Eye (tissue), 1 donor: ENCODE data around the gene DNAJC18.
"Not testable (repeated sequence)": the region's sequence is repeated elsewhere in the genome, so short reads cannot be mapped to it uniquely, and the experiment has no call there.

Experiments used
- DNase-seq: peaks from one replicate; pipeline ENCODE4 v3.0.0-alpha.2; 2015

The DNAJC18 gene

DNA sequence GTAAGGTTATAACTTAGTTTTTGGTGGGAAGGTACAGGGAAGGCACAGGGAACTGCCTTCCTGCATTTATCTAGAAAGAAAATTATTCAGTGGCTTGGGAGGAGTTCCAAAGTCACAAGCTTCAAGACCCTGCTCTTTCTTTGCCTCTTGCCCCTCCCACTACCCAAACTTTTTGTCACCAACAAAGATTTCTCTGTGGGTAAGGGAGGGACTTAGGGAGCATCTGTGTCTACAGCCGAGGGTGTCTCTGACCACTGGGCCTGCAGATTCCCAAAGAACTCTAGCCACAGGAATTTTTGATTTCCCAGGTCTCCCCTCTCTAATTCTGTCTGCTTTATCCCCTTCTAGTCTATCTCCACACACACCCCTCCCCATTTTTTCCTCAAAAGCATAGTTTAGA lies 21.1 kb upstream of the DNAJC18 start:
- DNase-seq: no peak

DNA sequence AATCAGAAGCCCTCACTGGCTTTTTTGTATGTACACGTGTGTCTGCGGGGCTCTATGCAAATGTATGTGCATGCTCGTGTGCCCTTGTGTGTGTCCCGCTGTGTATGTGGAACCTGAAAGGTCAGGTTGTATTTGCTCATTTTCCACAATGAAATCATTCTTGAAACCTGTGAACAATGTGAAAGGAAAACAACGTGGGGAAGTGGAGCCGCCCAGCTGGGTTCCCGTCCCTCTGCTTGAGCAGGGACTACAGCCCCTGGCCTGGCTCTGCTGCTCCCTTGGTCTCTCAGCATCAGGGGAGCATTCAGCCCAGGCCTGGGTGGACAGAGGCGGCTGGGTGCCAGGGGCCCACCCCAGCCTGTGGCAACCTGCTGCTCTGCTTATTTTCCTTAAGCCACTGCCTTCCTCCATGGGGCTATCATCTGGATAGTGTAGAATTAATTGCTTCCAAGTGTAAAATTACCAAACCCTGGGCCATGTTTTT lies 20.2 kb upstream of the DNAJC18 start:
- no peak for DNase-seq

DNA sequence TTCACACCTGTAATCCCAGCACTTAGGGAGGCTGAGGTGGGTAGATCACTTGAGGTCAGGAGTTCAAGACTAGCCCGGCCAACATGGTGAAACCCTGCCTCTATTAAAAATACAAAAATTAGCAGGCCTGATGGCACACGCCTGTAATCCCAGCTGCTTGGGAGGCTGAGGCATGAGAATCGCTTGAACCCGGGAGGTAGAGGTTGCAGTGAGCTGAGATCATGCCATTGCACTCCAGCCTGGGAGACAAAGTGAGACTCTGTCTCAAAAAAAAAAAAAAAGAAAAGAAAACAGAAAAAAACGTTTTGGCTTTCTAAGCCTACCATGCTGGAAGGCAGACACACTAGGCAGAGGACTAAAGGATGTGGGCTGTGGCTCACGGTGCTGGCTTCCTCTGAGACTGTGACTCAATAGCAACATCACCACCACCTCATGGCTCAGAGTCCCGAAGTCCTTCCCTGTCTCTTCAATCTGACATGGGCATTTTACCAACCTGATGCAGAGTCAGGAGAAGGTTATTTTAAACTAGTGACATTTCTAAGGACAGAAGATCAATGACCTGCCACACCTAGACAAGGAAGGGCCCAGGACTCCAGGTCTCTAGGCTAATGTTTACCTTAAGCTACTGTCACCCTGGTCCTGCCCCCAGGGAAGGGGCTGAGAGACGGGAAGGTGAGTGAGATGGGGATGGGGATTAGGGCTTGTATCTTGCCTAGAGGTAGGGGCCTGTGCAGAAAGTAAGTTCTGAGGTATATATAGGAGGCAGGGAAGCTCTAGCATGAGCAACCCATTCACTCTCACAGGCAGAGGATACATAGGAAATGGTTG lies 19.5 kb upstream of the DNAJC18 start:
- DNase-seq: no peak

DNA sequence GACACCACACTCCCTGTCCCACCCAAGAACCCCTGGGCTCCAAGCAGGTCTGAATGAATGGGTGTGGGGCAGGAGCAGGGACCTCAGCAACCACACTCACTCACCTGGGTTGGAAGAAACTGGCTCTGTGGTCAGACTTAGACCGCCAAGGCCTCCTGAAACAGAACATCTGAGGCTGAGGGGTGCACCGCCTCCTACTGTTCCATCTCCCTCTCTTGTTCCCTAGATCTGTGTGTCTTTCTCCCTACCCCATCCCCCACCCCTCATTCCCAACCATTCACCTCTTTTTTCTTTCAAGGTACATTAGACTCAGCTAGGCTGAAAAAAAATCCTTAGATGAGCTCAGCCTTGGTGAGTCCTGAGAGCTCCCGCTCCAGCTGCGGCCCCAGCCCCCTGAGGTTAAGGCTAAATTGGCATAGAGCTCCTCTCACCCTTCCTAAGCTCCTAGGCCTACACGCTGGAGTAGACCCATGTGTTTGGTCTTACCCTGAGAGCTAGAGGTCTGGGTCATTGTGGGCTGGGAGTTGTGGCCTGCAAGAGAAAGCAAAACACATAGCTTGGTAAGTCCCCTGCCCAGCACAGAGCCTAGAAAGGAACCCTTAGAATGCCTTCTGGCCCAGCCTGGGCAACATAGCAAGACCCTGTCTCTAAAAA lies 18.5 kb upstream of the DNAJC18 start:
- no peak for DNase-seq

DNA sequence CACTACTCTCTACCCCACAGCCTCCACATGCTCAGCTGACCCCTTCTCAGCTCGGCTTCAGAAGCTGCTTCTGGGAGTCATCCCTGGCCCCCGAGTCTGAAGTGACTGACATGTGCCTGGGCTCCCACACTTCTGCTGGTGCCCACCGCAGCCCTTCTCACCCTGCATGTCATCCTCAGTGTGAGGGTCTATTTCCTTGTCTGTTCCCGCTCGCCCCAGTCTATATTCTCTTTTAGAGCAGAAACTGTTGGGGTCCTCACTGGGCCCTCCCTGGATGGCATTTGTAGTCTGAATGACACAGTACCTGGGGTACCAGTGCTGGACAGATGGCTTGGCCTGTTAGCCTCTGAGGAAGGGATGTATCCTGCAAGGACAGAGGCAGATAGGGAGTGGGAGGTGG lies 17.9 kb upstream of the DNAJC18 start:
- no peak for DNase-seq

DNA sequence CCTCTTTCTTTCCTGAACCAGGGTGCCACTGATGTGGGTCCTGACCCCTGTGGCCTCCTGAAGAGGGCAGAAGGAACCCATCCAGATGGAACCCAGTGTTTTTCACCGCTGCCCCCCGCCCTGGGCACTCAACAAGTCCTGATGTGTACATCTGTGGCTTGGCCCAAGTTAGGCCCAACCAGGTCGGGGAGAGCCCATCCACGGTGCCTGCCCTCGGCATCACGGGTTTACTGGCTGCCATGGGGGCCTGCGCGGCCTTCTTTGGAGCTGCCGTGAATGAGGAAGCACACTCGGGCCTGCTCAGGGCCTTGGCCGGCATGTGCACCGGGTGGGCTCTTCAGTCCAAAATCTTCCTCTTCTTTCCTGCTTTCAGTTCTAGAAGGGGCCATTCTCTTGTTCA lies 17.5 kb upstream of the DNAJC18 start:
- DNase-seq: no peak

DNA sequence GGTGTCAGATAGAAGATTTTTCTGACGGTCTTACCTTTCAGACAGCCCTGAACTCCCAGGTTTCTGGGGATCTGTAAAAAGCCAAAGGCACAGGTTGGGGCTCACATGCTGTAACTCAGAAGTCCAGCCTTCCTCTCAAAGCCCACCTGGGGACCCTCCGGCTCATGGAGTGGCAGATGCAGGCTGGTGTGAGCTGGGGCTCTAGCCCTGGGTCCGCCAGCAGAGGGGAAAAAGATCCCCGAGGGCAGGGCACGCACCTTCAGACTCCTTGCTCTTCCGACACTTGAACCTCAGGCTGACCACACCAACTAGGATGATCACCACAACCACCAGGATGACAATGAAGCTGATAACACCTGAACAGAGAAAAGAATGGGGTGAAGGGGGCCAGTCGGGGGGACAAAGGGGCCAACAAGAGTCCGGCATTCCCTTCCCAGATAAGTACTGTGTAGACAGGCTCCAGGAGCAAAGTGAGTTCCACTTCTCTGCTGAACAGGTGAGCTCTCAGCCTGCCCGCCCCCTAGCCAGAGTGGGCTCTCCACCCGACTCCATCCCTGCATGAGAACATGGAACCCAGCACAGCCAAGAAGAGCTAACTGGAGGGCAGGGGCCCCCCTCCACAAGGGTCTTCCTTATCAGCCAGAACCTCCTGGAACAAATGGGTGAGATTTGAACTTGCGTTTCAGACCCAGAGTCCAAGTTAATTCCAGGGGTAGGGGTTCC lies 15.4 kb upstream of the DNAJC18 start:
- no peak for DNase-seq

DNA sequence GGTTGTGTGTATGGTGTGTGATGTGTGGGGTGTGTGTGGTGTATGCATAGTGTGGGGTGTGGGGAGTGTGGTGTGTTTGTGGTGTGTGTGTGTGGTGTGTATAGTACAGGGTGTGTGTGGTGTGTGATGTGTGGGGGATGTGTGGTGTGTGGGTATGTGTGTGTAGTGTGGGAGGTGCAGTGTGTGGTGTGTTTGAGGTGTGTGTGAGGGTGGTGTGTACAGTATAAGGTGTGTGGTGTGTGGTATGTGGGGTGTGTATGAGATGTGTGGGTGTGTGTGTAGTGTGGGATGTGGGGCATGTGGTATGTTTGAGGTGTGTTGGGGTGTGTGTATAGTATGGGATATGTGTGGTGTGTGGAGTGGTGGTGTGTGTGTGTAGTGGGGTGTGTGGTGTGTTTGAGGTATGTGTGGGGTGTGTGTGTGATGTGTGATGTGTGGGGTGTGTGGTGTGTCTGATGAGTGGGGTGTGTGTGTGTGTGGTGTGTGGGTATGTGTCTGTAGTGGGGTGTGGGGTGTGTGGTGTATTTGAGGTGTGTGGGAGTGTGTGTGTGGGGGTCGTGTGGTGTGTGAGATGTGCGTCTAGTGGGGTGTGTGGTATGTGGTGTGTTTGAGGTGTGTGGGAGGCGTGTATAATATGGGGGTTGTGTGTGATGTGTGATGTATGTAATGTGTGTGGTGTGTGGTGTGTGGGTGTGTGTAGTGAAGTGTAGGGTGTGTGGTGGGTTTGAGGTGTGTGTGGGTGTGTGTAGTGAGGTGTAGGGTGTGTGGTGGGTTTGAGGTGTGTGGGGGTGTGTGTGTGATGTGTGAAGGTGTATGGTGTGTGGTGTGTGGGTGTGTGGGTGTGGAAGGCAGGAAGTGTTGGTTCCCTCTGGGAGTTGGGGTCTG lies 14.6 kb upstream of the DNAJC18 start:
- no peak for DNase-seq

DNA sequence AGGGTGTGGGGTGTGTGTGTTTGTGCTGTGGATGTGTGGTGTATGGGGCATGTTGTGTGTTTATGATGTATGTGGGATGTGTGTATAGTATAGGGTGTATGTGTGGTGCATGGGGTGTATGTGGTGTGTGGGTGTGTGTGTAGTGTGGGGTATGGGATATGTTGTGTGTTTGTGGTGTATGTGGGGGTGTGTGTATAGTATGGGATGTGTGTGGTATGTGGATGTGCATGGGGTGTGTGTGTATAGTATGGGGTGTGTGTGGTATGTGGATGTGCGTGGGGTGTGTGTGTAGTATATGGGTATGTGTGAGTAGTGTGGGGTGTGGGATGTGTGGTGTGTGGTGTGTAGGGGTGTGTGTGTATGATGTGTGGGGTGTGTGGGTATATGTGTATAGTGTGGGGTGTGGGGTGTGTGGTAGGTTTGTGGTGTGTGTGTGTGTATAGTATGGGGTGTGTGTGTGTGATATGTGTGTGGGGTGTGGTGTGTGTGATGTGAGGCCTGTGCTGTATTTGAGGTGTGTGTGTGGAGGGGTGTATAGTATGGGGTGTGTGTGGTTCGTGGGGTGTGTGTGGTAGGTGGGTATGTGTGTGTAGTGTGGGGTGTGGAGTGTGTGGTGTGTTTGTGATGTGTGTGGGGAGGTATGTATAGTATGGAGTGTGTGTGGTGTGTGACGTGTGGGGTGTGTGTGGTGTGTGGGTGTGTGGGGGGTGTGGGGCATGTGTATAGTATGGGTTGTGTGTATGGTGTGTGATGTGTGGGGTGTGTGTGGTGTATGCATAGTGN lies 12.7 kb upstream of the DNAJC18 start:
- DNase-seq: no peak

DNA sequence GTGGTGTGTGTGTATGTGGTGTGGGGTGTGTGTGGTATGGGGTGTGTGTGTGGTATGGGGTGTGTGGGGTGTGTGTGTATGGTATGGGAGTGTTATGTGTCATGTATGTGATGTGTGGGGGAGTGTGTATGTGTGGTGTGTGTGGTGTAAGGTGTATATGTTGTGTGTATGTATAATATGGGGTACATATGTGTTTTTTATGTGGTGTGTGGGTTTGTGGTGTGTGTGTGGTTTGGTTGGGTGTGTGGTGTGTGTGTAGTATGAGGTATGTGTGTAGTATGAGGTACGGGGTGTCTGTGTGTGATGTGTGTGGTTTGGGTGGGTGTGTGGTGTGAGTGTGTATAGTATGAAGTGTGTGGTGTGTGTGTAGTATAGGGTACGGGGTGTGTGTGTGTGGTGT lies 11.9 kb upstream of the DNAJC18 start:
- DNase-seq: no peak

DNA sequence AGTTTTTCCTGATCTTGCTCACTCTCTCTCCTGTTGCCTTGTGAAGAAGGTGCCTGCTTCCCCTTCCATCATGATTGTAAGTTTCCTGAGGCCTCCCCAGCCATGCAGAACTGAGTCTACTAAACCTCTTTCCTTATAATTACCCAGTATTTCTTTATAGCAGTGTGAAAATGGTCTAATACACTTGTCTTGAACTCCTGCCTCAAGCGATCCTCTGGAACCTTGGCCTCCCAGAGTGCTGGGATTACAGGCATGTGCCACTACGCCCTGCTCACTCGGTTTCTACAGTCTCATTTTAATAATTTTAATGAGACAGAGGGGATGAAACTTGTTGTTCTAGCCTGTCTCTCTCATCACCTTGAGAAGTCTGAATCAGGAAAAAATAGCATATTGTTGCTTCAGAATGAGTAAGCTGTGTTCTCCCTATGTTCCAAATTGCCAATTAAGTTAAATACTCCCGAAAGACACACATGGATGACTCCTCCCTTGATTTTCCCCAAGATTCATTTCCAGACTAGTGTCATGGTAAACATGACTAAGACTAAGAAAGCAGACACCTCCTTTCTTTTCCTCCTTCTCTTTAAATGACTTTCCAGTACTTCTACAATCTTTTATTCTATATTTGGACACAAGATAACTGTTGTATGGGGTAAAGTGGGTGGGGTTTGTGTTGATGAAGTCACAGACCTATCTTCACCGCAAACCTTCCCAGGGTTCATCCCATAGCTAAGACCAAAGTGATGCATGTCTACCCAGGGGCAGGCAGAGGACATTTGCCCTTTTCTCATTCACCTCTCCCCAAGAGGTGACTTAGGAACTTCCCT lies 7.8 kb upstream of the DNAJC18 start:
- no peak for DNase-seq

DNA sequence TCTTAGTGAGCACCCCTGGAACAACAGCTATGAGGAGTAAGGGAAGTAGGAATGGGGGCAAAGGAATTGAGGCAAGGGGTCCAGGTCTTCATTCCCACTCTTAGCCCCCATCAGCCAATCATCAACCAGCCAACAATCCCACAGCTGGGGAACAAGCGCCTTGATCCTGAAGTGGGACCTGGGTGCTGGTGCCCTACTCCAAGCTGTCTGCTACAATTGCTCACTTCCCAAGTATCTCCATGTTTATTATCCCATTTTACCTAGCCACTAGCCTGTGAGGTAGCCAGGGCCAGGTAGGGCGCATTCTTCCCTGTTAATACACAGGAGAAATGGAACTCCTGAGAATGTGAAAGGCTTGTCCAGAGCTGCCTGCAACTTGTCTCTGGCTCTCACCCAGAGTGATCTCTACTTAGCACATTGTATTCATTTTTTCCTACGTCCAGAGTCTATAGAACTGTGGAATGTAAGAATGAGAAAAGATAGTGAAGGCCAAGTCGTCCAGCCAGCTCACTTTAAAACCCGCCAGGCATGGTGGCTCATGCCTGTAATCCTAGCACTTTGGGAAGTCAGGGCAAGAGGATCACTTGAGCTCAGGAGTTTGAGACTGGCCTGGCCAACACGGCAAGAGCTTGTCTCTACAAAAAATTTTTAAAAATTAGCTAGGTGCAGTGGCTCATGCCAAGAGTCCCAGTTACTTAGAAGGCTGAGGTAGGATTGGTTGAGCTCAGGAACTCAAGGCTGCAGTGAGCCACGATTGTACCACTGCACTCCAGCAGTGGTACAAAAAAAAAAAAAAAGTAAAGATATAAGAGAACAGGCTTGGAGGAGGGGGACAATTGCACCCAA lies 6.2 kb upstream of the DNAJC18 start:
- DNase-seq: no peak

DNA sequence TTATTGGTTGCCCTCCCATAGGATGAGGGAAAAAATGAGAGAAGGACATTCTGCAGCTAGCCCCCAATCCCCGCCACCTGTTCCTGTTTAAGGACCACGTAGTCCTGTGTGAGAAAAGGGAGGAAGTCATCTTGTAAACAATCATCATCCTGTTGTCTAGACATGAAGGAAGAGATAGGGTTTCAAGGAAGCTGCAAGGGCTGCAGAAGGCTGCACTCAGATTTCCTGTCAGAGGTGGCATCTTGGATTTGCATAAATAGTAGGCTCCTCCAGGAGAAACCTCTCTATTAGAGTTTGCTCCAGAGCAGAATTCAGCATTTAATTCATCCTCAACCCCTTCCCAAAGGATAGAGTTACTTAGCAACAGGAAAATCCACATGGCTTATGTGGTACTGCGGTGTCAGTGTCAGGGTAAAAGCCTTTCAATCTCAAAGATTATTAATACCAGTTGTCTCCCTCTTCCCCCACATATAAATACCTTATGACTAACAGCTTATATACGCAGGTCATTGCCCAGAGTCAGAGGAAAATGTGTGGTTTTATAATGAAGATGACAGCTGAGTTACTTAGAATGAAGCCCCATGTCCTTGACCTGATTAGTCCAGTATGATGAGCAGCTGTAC lies 4.6 kb upstream of the DNAJC18 start:
- peak; percentile 55 for DNase-seq

DNA sequence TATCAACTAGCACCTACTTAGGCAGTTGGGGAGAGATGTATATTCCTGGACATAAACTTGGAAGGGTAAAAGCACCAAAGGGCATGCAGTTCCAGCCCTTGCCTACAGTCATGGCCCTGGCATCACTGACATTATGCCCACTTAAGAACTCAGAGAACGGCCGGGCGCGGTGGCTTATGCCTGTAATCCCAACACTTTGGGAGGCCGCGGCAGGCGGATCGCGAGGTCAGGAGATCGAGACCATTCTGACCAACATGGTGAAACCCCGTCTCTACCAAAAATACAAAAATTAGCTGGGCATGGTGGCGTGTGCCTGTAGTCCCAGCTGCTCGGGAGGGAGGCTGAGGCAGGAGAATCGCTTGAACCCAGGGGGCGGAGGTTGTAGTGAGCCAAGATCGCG lies 1.1 kb upstream of the DNAJC18 start:
- not testable (repeated sequence) for DNase-seq

DNA sequence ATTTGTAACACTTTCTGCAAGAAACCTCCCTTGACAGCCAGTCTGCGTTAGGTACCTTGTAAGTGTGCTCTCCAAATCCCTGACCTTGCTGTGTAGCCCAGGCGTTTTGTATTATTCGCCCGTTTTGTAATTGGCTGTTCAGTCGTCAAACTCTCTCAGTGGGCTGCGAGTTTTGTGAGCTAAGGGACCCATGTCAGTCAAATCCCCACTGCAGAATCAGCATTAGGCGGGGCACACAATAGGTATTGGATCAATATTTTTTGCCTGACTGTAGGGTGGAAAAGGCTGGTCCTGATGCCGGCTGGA lies 665 bp downstream of the DNAJC18 start:
- DNase-seq: no peak

DNA sequence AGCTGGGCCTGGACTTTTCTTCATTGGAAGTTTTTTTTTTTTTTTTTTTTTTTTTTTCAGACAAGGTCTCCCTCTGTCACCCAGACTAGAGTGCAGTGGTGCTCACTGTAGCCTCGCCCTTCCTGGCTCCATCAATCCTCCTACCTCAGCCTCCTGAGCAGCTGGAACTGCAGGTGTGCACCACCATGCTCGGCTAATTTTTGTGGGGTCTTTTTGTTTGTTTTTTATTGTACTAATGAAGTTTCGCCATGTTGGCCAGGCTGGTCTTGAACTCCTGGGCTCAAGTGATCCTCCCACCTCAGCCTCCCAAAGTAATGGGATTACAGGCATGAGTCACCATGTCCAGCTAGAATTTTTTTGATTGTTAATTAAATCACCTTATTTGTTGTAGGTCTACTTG lies 3.6 kb downstream of the DNAJC18 start:
- no peak for DNase-seq

DNA sequence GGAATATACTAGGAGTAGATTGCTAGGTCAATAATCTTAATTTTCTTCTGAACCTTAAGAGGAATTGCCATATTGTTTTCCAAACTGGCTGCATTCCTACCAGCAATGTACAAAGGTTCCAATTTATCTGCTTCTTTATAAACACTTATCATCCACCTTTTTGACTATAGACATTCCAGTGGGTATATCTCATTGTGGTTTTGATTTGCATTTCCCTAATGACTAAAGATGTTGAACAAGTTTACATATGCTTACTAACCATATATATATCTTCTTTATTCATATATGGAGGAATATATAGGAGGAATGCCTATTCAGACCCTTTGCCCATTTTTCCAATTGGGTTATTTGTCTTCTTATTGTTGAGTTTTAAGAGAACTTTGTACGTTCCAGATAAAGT lies 7.6 kb downstream of the DNAJC18 start:
- no peak for DNase-seq

DNA sequence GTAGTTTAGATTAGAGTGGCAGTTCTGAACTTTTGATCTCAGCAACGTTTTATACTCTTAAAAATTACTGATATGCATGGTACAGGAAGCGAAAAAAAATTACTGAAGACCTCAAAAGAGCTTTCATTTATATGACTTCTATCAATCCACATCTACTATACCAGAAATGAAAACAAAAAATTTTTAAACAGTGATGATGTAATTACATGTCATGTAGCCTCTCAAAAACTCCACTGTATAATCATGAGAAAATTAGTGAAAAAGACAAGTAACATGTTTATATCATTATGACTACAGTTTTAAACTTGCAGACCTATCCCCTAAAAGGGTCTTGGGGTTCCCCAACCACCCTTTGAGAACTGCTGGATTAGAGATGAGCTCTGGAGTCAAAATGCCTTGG lies 9.3 kb downstream of the DNAJC18 start:
- no peak for DNase-seq

DNA sequence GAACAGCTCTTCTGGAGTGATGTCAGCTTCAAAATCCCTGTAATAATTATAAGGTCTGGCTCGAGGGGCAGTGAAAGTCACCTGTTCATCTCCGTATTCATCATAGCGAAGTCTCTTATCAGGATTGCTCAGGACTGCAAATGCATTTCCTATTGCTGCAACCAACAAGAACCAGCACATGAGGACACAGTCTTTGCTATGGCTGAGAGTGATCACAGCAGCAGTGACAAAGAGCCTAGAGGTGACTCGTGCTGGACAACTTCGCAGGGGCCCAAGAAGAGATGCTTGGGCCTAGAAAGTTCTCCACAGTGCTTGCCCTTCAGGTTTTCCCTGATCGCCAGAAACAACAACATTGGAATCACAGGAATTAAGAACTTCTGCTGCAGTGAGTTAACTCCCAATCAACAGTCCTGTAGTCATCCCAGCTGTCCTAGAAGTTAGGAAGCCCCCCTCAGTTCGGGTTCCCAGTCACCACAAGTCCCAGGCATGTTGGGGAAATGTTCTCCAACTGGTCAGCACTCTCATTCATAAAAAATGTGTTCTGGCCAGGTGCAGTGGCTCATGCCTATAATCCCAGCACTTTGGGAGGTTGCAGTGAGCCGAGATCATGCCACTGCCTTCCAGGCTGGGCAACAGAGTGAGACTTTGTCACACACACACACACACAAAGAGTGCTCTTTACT lies 13.0 kb downstream of the DNAJC18 start:
- DNase-seq: no peak
